Natural killer cell (primary cell): ENCODE results near the gene USP24. TPM values are rescaled to one million over a fixed set of nuclear protein-coding genes. Genes with fewer than 3 reads are reported as not detected.

Experiments used
- ATAC-seq, 3 donors: fragments of 150-1000 bp in 2 of 3; fragments of 200-7000 bp in 1 of 3; cut with Tn5 transposase; 1 replicate in 1 of 3; 2 replicates in 2 of 3; pipeline ENCODE4 v1.10.0; 2021; ENCODE audit warnings: mild to moderate bottlenecking in 2 of 3, moderate library complexity in 2 of 3
- DNase-seq, 2 donors: peaks; one replicate each; pipeline versions ENCODE4 v3.0.0 to v3.0.0-alpha.2; 2013 to 2021; ENCODE audit warnings: mixed read lengths in 1 of 2
- H3K27ac ChIP-seq: one replicate; pipeline ENCODE4 v1.5.1; 2013; ENCODE audit warnings: mild to moderate bottlenecking, low read length
- H3K27me3 ChIP-seq: one replicate; pipeline ENCODE4 v1.6.1; 2013; ENCODE audit warnings: low read length; ENCODE audit not compliant: control insufficient read depth, insufficient read depth
- H3K36me3 ChIP-seq: one replicate; pipeline ENCODE4 v1.6.1; 2013; ENCODE audit warnings: low read length; ENCODE audit not compliant: control insufficient read depth, insufficient read depth
- H3K4me1 ChIP-seq: one replicate; pipeline ENCODE4 v1.6.1; 2013; ENCODE audit warnings: low read length; ENCODE audit not compliant: control insufficient read depth, insufficient read depth
- H3K4me3 ChIP-seq: one replicate; pipeline ENCODE4 v1.5.1; 2013; ENCODE audit warnings: low read length
- H3K9me3 ChIP-seq: one replicate; pipeline ENCODE4 v1.6.1; 2013; ENCODE audit warnings: low read length; ENCODE audit not compliant: control insufficient read depth, insufficient read depth
- H3K27ac Mint-ChIP-seq, 2 donors: one replicate each; pipeline ENCODE4 v1.8.0; 2022; ENCODE audit warnings: mild to moderate bottlenecking in 2 of 2, mixed read lengths in 2 of 2, moderate library complexity in 1 of 2
- H3K27me3 Mint-ChIP-seq, 2 donors: one replicate each; pipeline ENCODE4 v1.8.0; 2022; ENCODE audit warnings: low read depth in 2 of 2, mixed read lengths in 2 of 2
- H3K36me3 Mint-ChIP-seq: one replicate; pipeline ENCODE4 v1.8.0; 2022; ENCODE audit warnings: mixed read lengths
- H3K4me1 Mint-ChIP-seq, 2 donors: one replicate each; pipeline ENCODE4 v1.8.0; 2022; ENCODE audit warnings: mixed read lengths in 2 of 2
- H3K4me3 Mint-ChIP-seq: one replicate; pipeline ENCODE4 v1.8.0; 2022; ENCODE audit warnings: mild to moderate bottlenecking, moderate library complexity, mixed read lengths
- H3K9me3 Mint-ChIP-seq, 2 donors: one replicate each; pipeline ENCODE4 v1.8.0; 2022; ENCODE audit warnings: mixed read lengths in 2 of 2
- WGBS: methylation state at CpG from one replicate; pipeline ENCODE4 v1.1.7; 2013; ENCODE audit warnings: missing lambda C conversion rate; ENCODE audit not compliant: insufficient coverage; 5-methylcytosine and 5-hydroxymethylcytosine counted together
- intact Hi-C: fragments of 100-400 bp; cut with micrococcal nuclease; formaldehyde crosslinking; loops from one replicate; pipeline ENCODE4 v1.14.2; 2022
- total RNA-seq, 4 donors: library from RNA; stranded (reverse); fragments of 120-200 nt in 1 of 4; gene quantifications; one replicate each; pipeline versions ENCODE4 v1.2.3 to v1.2.4, GENCODE V29; 2013 to 2022
- TF ChIP-seq, protein P1 (sequence below): fragments of 200-600 bp; IDR thresholded peaks from one replicate; pipeline ENCODE4 v1.8.0; 2022; ENCODE audit warnings: antibody characterized with exemption

The USP24 gene
- total RNA-seq, 3 donors from 2014 or later (not counting 1 experiment from before 2014, with no cell fraction given), result 155 TPM

DNA sequence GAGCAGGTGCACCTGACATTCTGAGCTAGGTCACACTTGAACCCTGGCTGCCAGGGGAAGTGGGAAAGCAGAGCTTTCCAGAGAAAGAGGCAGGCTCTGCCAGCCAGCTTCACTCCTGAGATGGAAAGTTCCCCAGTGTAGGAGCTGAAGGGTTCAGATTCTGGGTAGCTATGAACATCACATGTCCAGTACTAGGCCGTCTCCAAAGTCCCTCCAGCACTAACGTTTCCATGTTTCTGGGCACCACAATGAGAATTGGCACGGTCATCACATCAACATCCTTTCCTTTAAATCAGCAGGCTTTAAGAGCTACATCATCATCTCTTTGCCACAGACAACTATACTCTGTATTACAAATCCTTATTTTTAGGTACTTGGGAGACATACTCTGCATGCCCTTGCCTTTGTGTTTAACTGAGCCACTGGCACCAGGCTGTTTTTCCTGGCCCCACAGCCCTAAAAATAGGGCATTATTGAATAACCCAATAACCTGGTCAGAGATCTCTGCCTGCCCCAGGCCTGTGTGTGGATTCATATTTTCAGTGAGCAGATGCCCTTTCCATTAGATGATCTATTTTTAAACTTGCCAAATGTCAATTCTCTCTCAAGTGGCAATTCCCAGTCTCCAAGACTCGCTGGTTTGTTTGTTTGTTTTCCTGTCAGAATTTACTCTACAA lies 35.4 kb upstream of the USP24 start:
- TF ChIP-seq, protein P1, sequence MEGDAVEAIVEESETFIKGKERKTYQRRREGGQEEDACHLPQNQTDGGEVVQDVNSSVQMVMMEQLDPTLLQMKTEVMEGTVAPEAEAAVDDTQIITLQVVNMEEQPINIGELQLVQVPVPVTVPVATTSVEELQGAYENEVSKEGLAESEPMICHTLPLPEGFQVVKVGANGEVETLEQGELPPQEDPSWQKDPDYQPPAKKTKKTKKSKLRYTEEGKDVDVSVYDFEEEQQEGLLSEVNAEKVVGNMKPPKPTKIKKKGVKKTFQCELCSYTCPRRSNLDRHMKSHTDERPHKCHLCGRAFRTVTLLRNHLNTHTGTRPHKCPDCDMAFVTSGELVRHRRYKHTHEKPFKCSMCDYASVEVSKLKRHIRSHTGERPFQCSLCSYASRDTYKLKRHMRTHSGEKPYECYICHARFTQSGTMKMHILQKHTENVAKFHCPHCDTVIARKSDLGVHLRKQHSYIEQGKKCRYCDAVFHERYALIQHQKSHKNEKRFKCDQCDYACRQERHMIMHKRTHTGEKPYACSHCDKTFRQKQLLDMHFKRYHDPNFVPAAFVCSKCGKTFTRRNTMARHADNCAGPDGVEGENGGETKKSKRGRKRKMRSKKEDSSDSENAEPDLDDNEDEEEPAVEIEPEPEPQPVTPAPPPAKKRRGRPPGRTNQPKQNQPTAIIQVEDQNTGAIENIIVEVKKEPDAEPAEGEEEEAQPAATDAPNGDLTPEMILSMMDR, result no peak
- ATAC-seq (no peak), DNase-seq (no peak)
- Mint-ChIP-seq H3K27me3 (no peaks in the 10 kb centered on the region), H3K4me3 (no peak overlapping the region), H3K27ac (no peak overlapping the region), H3K4me1 (peaks cover 0 to 8% of the 10 kb centered on the region in 2 donors), H3K9me3 (no peaks in the 10 kb centered on the region), H3K36me3 (no peaks in the 10 kb centered on the region)
- Histone ChIP-seq H3K36me3 (no peaks in the 10 kb centered on the region), H3K9me3 (no peaks in the 10 kb centered on the region), H3K4me1 (no peaks in the 10 kb centered on the region), H3K27ac (no peak overlapping the region), H3K27me3 (no peaks in the 10 kb centered on the region), H3K4me3 (no peak overlapping the region)
- intact Hi-C loops, result no loop called here
- 90% methylated on average over 4 of the region's 4 CpGs for WGBS

DNA sequence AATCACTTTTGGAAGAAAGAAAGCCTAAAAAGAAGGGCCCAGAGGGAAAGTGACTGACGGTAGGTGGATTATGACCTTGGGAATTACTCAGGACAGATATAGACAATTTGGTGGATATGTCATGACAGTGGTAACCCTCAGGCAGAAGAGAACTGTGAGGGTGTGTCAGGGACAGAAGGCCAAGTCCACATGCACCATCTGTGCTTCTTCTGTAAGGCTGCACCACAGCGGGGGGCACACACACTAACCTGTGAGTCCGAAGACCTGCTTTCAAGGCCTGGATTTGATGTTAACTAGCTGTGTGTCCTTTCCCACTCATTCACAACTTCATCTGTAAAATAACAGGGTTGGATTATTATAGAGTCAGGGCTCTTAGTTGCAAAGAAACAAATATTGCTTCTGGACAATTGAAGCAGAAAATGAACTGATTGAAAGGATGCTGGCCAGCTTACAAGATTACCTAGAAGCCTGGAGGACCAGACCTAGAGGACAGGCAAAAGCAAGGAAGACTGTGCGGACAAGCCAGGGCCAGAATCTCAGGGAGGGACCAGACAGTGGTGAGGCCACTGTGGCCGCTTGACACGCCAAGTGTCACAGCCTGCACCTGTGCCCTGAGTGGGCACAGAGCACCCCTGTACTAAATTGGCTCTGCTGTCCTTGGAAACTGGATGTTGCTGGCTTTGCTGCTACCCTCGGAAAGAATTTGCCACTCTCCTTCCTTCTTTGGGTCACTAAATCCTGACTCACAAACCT lies 34.7 kb upstream of the USP24 start:
- peaks cover 0 to 10% of the 10 kb centered on the region in 2 donors for H3K4me1 Mint-ChIP-seq
- Histone ChIP-seq H3K27me3 (no peaks in the 10 kb centered on the region), H3K36me3 (no peaks in the 10 kb centered on the region), H3K27ac (no peak overlapping the region), H3K9me3 (no peaks in the 10 kb centered on the region), H3K4me1 (no peaks in the 10 kb centered on the region), H3K4me3 (no peak overlapping the region)
- no peak overlapping the region for H3K27ac Mint-ChIP-seq
- WGBS, result 84% methylated on average over 7 of the region's 7 CpGs
- no peaks in the 10 kb centered on the region for H3K27me3 Mint-ChIP-seq
- H3K4me3 Mint-ChIP-seq, result no peak overlapping the region
- H3K36me3 Mint-ChIP-seq, result no peaks in the 10 kb centered on the region
- H3K9me3 Mint-ChIP-seq, result no peaks in the 10 kb centered on the region
- no peak for DNase-seq
- peak in 1 of 3 donors; percentile 31 for ATAC-seq
- TF ChIP-seq, protein P1, result no peak
- intact Hi-C loops, result no loop called here

DNA sequence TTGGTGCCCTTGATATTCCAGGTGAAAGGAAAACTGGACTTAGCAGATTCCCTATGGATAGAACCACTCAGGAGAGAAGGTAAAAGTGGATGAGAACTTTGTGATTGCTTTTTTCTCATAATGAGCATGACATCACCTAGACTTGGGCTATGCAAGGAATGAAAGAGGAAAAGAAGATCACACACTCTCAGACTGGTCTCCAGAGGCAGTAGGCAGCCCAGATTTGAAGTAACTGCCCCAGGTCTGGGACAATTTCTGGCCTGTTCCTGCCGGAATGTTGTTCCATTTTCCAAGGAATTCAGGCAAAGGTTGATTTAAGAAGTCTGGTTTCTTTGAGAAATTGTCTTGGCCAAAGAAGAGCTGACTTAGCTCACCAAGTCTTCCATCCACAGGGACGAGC lies 31.7 kb upstream of the USP24 start:
- Histone ChIP-seq H3K4me3 (no peak overlapping the region), H3K27ac (no peak overlapping the region), H3K36me3 (no peaks in the 10 kb centered on the region), H3K9me3 (no peaks in the 10 kb centered on the region), H3K27me3 (no peaks in the 10 kb centered on the region), H3K4me1 (no peaks in the 10 kb centered on the region)
- DNase-seq, result no peak
- Mint-ChIP-seq H3K27me3 (no peaks in the 10 kb centered on the region), H3K36me3 (no peaks in the 10 kb centered on the region), H3K4me1 (peaks cover 0 to 11% of the 10 kb centered on the region in 2 donors), H3K27ac (no peak overlapping the region), H3K4me3 (no peak overlapping the region), H3K9me3 (no peaks in the 10 kb centered on the region)
- 85% methylated on average over 2 of the region's 2 CpGs for whole genome bisulfite sequencing
- no peak for ATAC-seq
- intact Hi-C loops, result no loop called here
- TF ChIP-seq, protein P1, result no peak
